Astrocyte (in vitro differentiated cells and primary cell): ENCODE data around the gene ZFYVE28.

ENCODE experiments used
- CTCF ChIP-seq: IDR thresholded peaks from 2 replicates; pipeline ENCODE4 v1.5.1; 2011; ENCODE audit warnings: low read depth, mild to moderate bottlenecking, inconsistent platforms, low read length, moderate library complexity; ENCODE audit not compliant: insufficient read depth
- EZH2 ChIP-seq: IDR thresholded peaks from 2 replicates; pipeline ENCODE4 v1.6.1; 2012; ENCODE audit warnings: mild to moderate bottlenecking, low read length, inconsistent platforms; ENCODE audit not compliant: insufficient read depth

DNA sequence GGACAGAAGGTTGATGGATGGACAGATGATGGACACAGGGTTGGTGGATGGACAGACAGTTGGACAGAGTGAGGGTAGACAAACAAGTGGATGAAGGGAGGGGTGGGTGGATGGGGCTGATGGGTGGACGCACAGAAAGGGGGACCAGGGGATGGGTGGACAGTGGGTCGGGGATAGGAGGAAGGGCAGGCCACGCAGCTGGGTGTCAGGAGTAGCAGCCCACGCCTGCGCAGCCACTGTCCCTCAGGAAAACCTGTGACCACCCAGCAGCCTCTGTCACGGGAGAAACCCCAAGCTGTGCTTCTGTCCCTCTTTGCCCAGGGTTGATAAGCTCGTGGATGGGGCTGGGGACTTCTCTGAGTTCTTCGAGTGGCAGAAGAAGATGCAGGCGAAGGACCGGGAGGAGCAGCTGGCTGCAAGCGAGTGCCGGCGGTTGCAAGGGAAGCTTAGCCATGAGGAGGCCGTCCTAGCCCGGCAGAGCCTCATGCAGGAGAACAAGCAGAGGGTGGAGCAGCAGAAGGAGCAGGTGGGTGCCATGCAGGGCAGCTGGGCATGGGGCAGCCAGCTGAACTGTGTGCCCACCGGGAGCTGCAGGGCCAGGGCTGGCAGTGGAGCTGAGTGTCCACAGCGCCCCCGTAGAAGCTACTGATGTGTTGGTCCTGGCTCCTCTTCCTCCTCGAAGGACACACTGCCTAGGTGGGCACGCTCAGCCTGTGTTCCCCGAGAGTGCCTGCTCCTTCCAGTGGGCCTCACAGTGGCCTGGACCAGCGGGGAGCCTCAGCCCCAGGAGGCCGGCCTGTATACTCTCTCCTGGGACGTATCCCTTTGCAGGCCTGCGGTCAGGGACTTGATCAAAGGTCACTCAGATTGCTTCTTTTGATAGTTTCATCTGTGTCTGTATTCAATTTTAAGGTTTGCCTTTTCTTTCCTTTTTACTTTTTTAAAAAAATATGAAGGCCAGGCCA lies 33.7 kb upstream of the ZFYVE28 start:
- TF ChIP-seq CTCF, result no peak
- TF ChIP-seq EZH2, result no peak
